Measurements from ENCODE around the gene BCL7A. TPM values are rescaled to one million over a fixed set of nuclear protein-coding genes. Genes with fewer than 3 reads are reported as not detected.

Gene BCL7A
- polyA plus RNA-seq, 4 donors, result 0.22 to 10.4 (median 3.4) TPM

GRCh38 chr12:122067548-122067947, 45.9 kb downstream of the BCL7A start:
- Histone ChIP-seq H3K4me3 (ENCODE audit: low read depth in 1 of 3, low read length in 3 of 3) (no peak overlapping the region), H3K9me3 (ENCODE audit: control insufficient read depth in 2 of 2, insufficient read depth in 1 of 2, low read depth in 1 of 2, low read length in 1 of 2) (no peaks in the 10 kb centered on the region), H3K27me3 (ENCODE audit: control insufficient read depth in 3 of 3, insufficient read depth in 3 of 3, low read length in 3 of 3) (no peaks in the 10 kb centered on the region), H3K27ac (ENCODE audit: low read depth in 1 of 3, low read length in 2 of 3) (peak overlapping the region in 2 of 3 donors; percentile 20 to 64), H3K36me3 (ENCODE audit: control insufficient read depth in 3 of 3, insufficient read depth in 2 of 3, low read depth in 1 of 3, low read length in 3 of 3) (peaks cover 0 to 9% (median 0%) of the 10 kb centered on the region in 3 donors), H3K4me1 (ENCODE audit: control insufficient read depth in 3 of 3, insufficient read depth in 2 of 3, low read depth in 1 of 3, low read length in 2 of 3) (peaks cover 0 to 30% (median 12%) of the 10 kb centered on the region in 3 donors)
- FAIRE-seq, result no peak
- no peak for DNase-seq
- WGBS, 3 donors, result 95 to 96% (median 95%) methylated on average over 5 of the region's 5 CpGs

GRCh38 chr12:122067966-122068365, 46.3 kb downstream of the BCL7A start:
- Histone ChIP-seq H3K27me3 (ENCODE audit: control insufficient read depth in 3 of 3, insufficient read depth in 3 of 3, low read length in 3 of 3) (no peaks in the 10 kb centered on the region), H3K36me3 (ENCODE audit: control insufficient read depth in 3 of 3, insufficient read depth in 2 of 3, low read depth in 1 of 3, low read length in 3 of 3) (peaks cover 0 to 9% (median 0%) of the 10 kb centered on the region in 3 donors), H3K27ac (ENCODE audit: low read depth in 1 of 3, low read length in 2 of 3) (peak overlapping the region in 2 of 3 donors; percentile 20 to 64), H3K9me3 (ENCODE audit: control insufficient read depth in 2 of 2, insufficient read depth in 1 of 2, low read depth in 1 of 2, low read length in 1 of 2) (no peaks in the 10 kb centered on the region), H3K4me3 (ENCODE audit: low read depth in 1 of 3, low read length in 3 of 3) (no peak overlapping the region), H3K4me1 (ENCODE audit: control insufficient read depth in 3 of 3, insufficient read depth in 2 of 3, low read depth in 1 of 3, low read length in 2 of 3) (peaks cover 0 to 26% (median 8%) of the 10 kb centered on the region in 3 donors)
- no peak for FAIRE-seq
- 30 to 62% (median 31%) methylated on average over 13 of the region's 13 CpGs for WGBS, 3 donors
- DNase-seq, result no peak

DNA sequence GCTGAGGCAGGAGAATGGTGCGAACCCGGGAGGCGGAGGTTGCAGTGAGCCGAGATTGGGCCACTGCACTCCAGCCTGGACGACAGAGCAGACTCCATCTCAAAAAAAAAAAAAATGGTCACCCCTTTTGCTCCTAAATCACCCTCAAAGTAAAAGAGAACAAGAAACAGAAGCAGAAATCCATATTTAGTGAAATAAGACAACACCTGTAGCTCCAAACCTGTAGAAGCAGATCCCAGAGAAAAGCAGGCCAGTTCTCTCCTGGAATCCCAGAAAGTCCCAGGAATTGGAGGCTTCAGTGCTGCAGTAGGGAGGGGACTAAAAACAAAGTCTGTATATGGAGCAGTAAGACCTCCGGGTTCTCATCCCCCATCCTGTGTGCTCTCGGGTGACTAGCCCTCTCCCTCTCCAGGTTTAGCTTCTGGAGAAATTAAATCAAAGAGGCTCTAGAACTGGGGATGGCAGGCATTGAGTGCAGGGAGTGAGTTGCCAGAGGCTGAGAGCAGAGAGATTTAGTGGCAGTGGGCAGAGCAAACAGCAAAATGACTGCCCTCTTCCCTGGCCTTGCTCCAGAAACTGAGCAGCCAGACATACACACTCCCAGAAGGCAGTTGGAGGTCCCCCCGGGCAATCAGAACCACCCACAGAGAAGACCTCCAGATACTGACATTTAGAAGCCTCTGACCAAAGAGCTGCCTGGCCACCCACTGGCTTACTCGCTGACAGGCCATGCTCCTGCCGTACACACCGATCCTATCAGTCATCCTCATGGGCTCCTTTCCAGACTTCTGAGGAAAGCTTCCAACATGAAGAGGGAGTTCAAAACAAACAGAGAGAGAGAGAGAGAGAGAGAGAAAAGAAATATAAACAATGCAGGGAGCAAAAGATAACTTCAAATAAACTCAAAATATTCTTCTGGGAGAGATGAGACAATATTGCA, 50.6 kb downstream of the BCL7A start:
- no peak overlapping the region for H3K4me3 ChIP-seq (ENCODE audit: low read depth in 1 of 3, low read length in 3 of 3)
- peaks cover 0 to 9% (median 0%) of the 10 kb centered on the region in 3 donors for H3K36me3 ChIP-seq (ENCODE audit: control insufficient read depth in 3 of 3, insufficient read depth in 2 of 3, low read depth in 1 of 3, low read length in 3 of 3)
- FAIRE-seq (no peak), DNase-seq (no peak)
- 59 to 61% (median 60%) methylated on average over 11 of the region's 11 CpGs for WGBS, 3 donors
- H3K4me1 ChIP-seq (ENCODE audit: control insufficient read depth in 3 of 3, insufficient read depth in 2 of 3, low read depth in 1 of 3, low read length in 2 of 3), result peaks cover 0 to 10% (median 0%) of the 10 kb centered on the region in 3 donors
- H3K27ac ChIP-seq (ENCODE audit: low read depth in 1 of 3, low read length in 2 of 3), result peak overlapping the region in 2 of 3 donors; percentile 38 to 68
- H3K27me3 ChIP-seq (ENCODE audit: control insufficient read depth in 3 of 3, insufficient read depth in 3 of 3, low read length in 3 of 3), result no peaks in the 10 kb centered on the region
- no peaks in the 10 kb centered on the region for H3K9me3 ChIP-seq (ENCODE audit: control insufficient read depth in 2 of 2, insufficient read depth in 1 of 2, low read depth in 1 of 2, low read length in 1 of 2)

DNA sequence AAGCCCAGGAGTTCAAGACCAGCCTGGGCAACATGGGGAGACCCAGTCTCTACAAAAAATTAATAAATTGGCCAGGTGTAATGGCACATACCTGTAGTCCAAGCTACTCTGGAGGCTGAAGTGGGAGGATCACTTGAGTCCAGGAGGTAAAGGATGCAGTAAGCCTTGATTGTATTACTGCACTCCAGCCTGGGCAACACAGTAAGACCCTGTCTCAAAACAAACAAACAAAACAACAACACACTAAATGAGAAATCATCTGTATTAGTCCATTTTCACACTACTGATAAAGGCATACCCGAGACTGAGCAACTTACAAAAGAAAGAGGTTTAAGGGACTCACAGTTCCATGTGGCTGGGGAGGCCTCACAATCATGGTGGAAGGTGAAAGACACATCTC, 52.1 kb downstream of the BCL7A start:
- DNase-seq, result no peak
- H3K27me3 ChIP-seq (ENCODE audit: control insufficient read depth in 3 of 3, insufficient read depth in 3 of 3, low read length in 3 of 3), result no peaks in the 10 kb centered on the region
- H3K4me1 ChIP-seq (ENCODE audit: control insufficient read depth in 3 of 3, insufficient read depth in 2 of 3, low read depth in 1 of 3, low read length in 2 of 3), result peaks cover 0 to 15% (median 0%) of the 10 kb centered on the region in 3 donors
- no peak overlapping the region for H3K27ac ChIP-seq (ENCODE audit: low read depth in 1 of 3, low read length in 2 of 3)
- H3K4me3 ChIP-seq (ENCODE audit: low read depth in 1 of 3, low read length in 3 of 3), result no peak overlapping the region
- H3K36me3 ChIP-seq (ENCODE audit: control insufficient read depth in 3 of 3, insufficient read depth in 2 of 3, low read depth in 1 of 3, low read length in 3 of 3), result peaks cover 0 to 3% (median 0%) of the 10 kb centered on the region in 3 donors
- WGBS, 3 donors, result 91 to 96% (median 95%) methylated on average over 1 of the region's 1 CpG
- no peaks in the 10 kb centered on the region for H3K9me3 ChIP-seq (ENCODE audit: control insufficient read depth in 2 of 2, insufficient read depth in 1 of 2, low read depth in 1 of 2, low read length in 1 of 2)
- no peak for FAIRE-seq

DNA sequence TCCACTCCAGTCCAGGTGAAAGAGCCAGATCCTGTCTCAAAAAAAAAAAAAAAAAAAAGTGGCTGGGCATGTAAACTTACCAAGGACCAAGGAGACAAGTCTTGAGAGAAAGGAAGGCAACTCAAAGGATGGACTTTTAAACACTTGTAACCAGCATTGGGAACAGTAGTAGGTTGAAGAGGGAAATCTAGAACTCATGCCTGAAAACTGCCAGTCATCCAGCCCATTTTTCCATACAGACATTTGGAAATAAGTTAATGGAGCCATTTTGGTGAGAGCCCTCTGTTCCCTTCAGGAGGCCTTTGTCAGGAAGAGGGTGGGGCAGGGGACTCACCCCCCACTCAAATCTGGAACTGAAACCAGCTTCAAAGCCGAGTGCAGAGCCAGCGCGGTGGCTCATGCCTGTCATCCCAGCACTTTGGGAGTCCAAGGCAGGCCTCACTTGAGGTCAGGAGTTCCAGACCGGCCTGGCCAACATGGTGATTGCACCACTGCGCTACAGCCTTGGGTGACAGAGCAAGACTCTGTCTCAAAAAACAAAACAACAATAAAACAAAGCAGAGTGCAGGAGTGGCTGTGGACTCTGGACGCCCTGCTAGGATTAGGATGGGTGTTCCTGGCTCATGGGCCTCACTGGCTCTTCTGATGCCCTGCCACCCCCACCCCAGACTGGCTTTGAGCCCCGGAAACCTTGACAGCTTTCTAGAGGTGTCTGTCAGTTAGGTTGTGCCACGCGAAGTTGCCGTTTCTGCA, 55.2 kb downstream of the BCL7A start:
- H3K27me3 ChIP-seq (ENCODE audit: control insufficient read depth in 3 of 3, insufficient read depth in 3 of 3, low read length in 3 of 3), result no peaks in the 10 kb centered on the region
- WGBS, 3 donors, result 31 to 63% (median 40%) methylated on average over 10 of the region's 10 CpGs
- peak overlapping the region in 1 of 3 donors; percentile 47 for H3K27ac ChIP-seq (ENCODE audit: low read depth in 1 of 3, low read length in 2 of 3)
- peaks cover 0 to 6% (median 0%) of the 10 kb centered on the region in 3 donors for H3K36me3 ChIP-seq (ENCODE audit: control insufficient read depth in 3 of 3, insufficient read depth in 2 of 3, low read depth in 1 of 3, low read length in 3 of 3)
- H3K4me3 ChIP-seq (ENCODE audit: low read depth in 1 of 3, low read length in 3 of 3), result no peak overlapping the region
- no peaks in the 10 kb centered on the region for H3K9me3 ChIP-seq (ENCODE audit: control insufficient read depth in 2 of 2, insufficient read depth in 1 of 2, low read depth in 1 of 2, low read length in 1 of 2)
- DNase-seq (peak; percentile 53 to 76), FAIRE-seq (no peak)
- peaks cover 0 to 25% (median 3%) of the 10 kb centered on the region in 3 donors for H3K4me1 ChIP-seq (ENCODE audit: control insufficient read depth in 3 of 3, insufficient read depth in 2 of 3, low read depth in 1 of 3, low read length in 2 of 3)

DNA sequence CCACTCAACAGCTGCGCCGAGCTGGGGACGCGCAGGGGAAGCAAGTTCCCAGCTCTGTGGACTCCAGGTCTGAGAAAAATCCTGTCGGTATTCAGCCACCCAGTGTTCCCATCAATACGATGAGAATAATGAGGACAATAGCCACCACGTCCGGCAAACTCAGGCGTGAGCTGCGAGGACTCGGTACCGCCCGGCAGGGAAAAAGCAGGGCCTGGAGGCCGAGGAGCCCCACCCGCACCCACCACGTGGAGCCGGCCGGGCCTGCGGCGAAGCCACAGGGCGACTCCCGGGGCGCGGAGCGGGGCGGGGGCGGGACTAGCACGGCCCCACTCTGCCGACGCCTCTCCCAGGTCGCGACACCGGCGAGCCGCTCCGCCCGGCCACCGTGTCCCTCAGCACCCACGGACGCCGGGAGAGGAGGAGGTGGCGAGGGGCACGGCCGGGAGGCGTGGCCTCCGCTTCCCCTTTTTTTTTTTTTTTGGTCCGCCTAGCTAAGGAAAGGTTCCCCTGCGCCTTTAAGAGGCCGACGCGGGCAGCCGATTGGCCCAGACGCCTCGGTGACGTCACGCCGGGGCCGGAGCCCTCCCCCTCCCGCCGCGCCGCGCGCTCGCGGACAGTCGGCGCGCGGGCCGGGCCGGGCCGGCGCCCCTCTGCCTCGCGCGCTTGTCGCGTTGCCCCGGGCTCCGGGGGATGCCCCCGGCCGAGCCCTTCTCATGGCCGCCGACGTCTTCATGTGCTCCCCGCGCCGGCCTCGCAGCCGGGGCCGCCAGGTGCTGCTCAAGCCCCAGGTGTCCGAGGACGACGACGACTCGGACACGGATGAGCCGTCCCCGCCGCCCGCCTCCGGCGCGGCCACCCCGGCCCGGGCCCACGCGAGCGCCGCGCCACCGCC, 56.7 kb downstream of the BCL7A start, which contains the start of gene MLXIP:
Gene MLXIP, plus strand, starts transcription at position 616 of the 892 bp plus-strand sequence. Its CDS starts 98 bp downstream, at position 714.
- H3K27me3 ChIP-seq (ENCODE audit: control insufficient read depth in 3 of 3, insufficient read depth in 3 of 3, low read length in 3 of 3), result no peaks in the 10 kb centered on the region
- H3K4me1 ChIP-seq (ENCODE audit: control insufficient read depth in 3 of 3, insufficient read depth in 2 of 3, low read depth in 1 of 3, low read length in 2 of 3), result peaks cover 3 to 37% (median 8%) of the 10 kb centered on the region in 3 donors
- DNase-seq, result peak; percentile 94 to 97
- 0 to 1% (median 1%) methylated on average over 77 to 113 of the region's 113 CpGs for WGBS, 3 donors
- peaks cover 0 to 9% (median 0%) of the 10 kb centered on the region in 3 donors for H3K36me3 ChIP-seq (ENCODE audit: control insufficient read depth in 3 of 3, insufficient read depth in 2 of 3, low read depth in 1 of 3, low read length in 3 of 3)
- FAIRE-seq, result no peak
- H3K4me3 ChIP-seq (ENCODE audit: low read depth in 1 of 3, low read length in 3 of 3), result peak within 1 kb of the TSS; percentile 93 to 97 (median 94)
- H3K9me3 ChIP-seq (ENCODE audit: control insufficient read depth in 2 of 2, insufficient read depth in 1 of 2, low read depth in 1 of 2, low read length in 1 of 2), result no peaks in the 10 kb centered on the region
- H3K27ac ChIP-seq (ENCODE audit: low read depth in 1 of 3, low read length in 2 of 3), result peak within 1 kb of the TSS; percentile 69 to 92 (median 76)

GRCh38 chr12:122079033-122079531, 57.4 kb downstream of the BCL7A start:
- no peaks in the 10 kb centered on the region for H3K27me3 ChIP-seq (ENCODE audit: control insufficient read depth in 3 of 3, insufficient read depth in 3 of 3, low read length in 3 of 3)
- peak overlapping the region; percentile 64 to 92 (median 69) for H3K27ac ChIP-seq (ENCODE audit: low read depth in 1 of 3, low read length in 2 of 3)
- 0 to 1% (median 0%) methylated on average over 37 to 38 of the region's 38 CpGs for WGBS, 3 donors
- FAIRE-seq, result no peak
- H3K4me3 ChIP-seq (ENCODE audit: low read depth in 1 of 3, low read length in 3 of 3), result peak overlapping the region; percentile 93 to 97 (median 94)
- peaks cover 0 to 16% (median 0%) of the 10 kb centered on the region in 3 donors for H3K36me3 ChIP-seq (ENCODE audit: control insufficient read depth in 3 of 3, insufficient read depth in 2 of 3, low read depth in 1 of 3, low read length in 3 of 3)
- peak in 1 of 2 donors; percentile 64 for DNase-seq
- peaks cover 3 to 41% (median 8%) of the 10 kb centered on the region in 3 donors for H3K4me1 ChIP-seq (ENCODE audit: control insufficient read depth in 3 of 3, insufficient read depth in 2 of 3, low read depth in 1 of 3, low read length in 2 of 3)
- H3K9me3 ChIP-seq (ENCODE audit: control insufficient read depth in 2 of 2, insufficient read depth in 1 of 2, low read depth in 1 of 2, low read length in 1 of 2), result no peaks in the 10 kb centered on the region
